HL-60/S4 treated with phorbol 12-myristate 13-acetate at 8.2 ng/mL for 4 days and 3 days (cell line): ENCODE measurements around the gene ETNK1.

Experiments used
- in situ Hi-C: fragments of 300-500 bp; cut with MboI; formaldehyde crosslinking; loops from 2 replicates; pipeline ENCODE4 v1.15.0; 2022; ENCODE audit warnings: low sequenced_read_pairs

Gene ETNK1

GRCh38 chr12:22731236-22731635 lies 106.3 kb downstream of the ETNK1 start:
- in situ Hi-C loops: no loop called here

- in situ Hi-C loops: no loop called here
Observed at GRCh38 chr12:22733756-22734155, 108.8 kb downstream of the ETNK1 start.

- in situ Hi-C loops: no loop called here
Observed at GRCh38 chr12:22738945-22739344, 114.0 kb downstream of the ETNK1 start.
